Measurements from ENCODE around the gene COL12A1. TPM values are rescaled to one million over a fixed set of nuclear protein-coding genes. Genes with fewer than 3 reads are reported as not detected.
A peak's percentile ranks its signal among the peaks of the same experiment; 100 is the strongest.

The COL12A1 gene
- total and polyA plus RNA-seq, 4 donors, result 11.8 to 214 (median 97.0) TPM

- 59 to 60% methylated on average over 3 of the region's 3 CpGs for WGBS, 2 donors
- no peaks in the 10 kb centered on the region for H3K4me1 ChIP-seq (ENCODE audit: control insufficient read depth in 1 of 2, insufficient read depth in 2 of 2, low read length in 2 of 2)
- intact Hi-C loops (cut with DNase I), result loop anchor here (10.0 kb wide), 2 partner anchors 1244 to 1544 kb away; no protein-coding TSS in a partner anchor
Measured at GRCh38 chr6:75219263-75219662, 13.4 kb upstream of the COL12A1 start.

GRCh38 chr6:75217193-75217592 is 11.3 kb upstream of the COL12A1 start:
- WGBS, 2 donors, result 5 to 6% methylated on average over 4 of the region's 4 CpGs
- no peaks in the 10 kb centered on the region for H3K36me3 ChIP-seq (ENCODE audit: control insufficient read depth in 1 of 2, insufficient read depth in 2 of 2, low read length in 1 of 2)
- DNase-seq (no peak), ATAC-seq (ENCODE audit: low FRiP score) (peak; percentile 57)
- intact Hi-C loops (cut with DNase I), result loop anchor here (10.0 kb wide), 2 partner anchors 1242 to 1542 kb away; no protein-coding TSS in a partner anchor
- no peaks in the 10 kb centered on the region for H3K9me3 ChIP-seq (ENCODE audit: control insufficient read depth, low read length)
- no peak overlapping the region for H3K27ac ChIP-seq (ENCODE audit: low read depth in 1 of 2, low read length in 2 of 2)
- H3K4me1 ChIP-seq (ENCODE audit: control insufficient read depth in 1 of 2, insufficient read depth in 2 of 2, low read length in 2 of 2), result no peaks in the 10 kb centered on the region
- H3K4me3 ChIP-seq (ENCODE audit: low read length in 2 of 2), result no peak overlapping the region
- no peaks in the 10 kb centered on the region for H3K27me3 ChIP-seq (ENCODE audit: control insufficient read depth in 1 of 2, insufficient read depth in 2 of 2, low read length in 1 of 2)

More at GRCh38 chr6:75219263-75219662, 13.4 kb upstream of the COL12A1 start:
- Histone ChIP-seq H3K4me3 (ENCODE audit: low read length in 2 of 2) (no peak overlapping the region), H3K27ac (ENCODE audit: low read depth in 1 of 2, low read length in 2 of 2) (no peak overlapping the region), H3K27me3 (ENCODE audit: control insufficient read depth in 1 of 2, insufficient read depth in 2 of 2, low read length in 1 of 2) (no peaks in the 10 kb centered on the region), H3K36me3 (ENCODE audit: control insufficient read depth in 1 of 2, insufficient read depth in 2 of 2, low read length in 1 of 2) (no peaks in the 10 kb centered on the region), H3K9me3 (ENCODE audit: control insufficient read depth, low read length) (no peaks in the 10 kb centered on the region)
- ATAC-seq (ENCODE audit: low FRiP score), result no peak
- no peak for DNase-seq

- H3K4me3 ChIP-seq (ENCODE audit: low read length in 2 of 2), result no peak overlapping the region
- H3K4me1 ChIP-seq (ENCODE audit: control insufficient read depth in 1 of 2, insufficient read depth in 2 of 2, low read length in 2 of 2), result no peaks in the 10 kb centered on the region
- 77 to 86% methylated on average over 4 of the region's 4 CpGs for WGBS, 2 donors
- ATAC-seq (ENCODE audit: low FRiP score) (no peak), DNase-seq (no peak)
- H3K36me3 ChIP-seq (ENCODE audit: control insufficient read depth in 1 of 2, insufficient read depth in 2 of 2, low read length in 1 of 2), result no peaks in the 10 kb centered on the region
- H3K27ac ChIP-seq (ENCODE audit: low read depth in 1 of 2, low read length in 2 of 2), result no peak overlapping the region
- H3K27me3 ChIP-seq (ENCODE audit: control insufficient read depth in 1 of 2, insufficient read depth in 2 of 2, low read length in 1 of 2), result no peaks in the 10 kb centered on the region
- intact Hi-C loops (cut with DNase I), result loop anchor here (10.0 kb wide), 2 partner anchors 1240 to 1540 kb away; no protein-coding TSS in a partner anchor
- H3K9me3 ChIP-seq (ENCODE audit: control insufficient read depth, low read length), result no peaks in the 10 kb centered on the region
Measured at GRCh38 chr6:75215291-75215690, 9.4 kb upstream of the COL12A1 start.

GRCh38 chr6:75213732-75214131 is 7.9 kb upstream of the COL12A1 start:
- no peaks in the 10 kb centered on the region for H3K4me1 ChIP-seq (ENCODE audit: control insufficient read depth in 1 of 2, insufficient read depth in 2 of 2, low read length in 2 of 2)
- H3K4me3 ChIP-seq (ENCODE audit: low read length in 2 of 2), result no peak overlapping the region
- H3K27me3 ChIP-seq (ENCODE audit: control insufficient read depth in 1 of 2, insufficient read depth in 2 of 2, low read length in 1 of 2), result no peaks in the 10 kb centered on the region
- H3K27ac ChIP-seq (ENCODE audit: low read depth in 1 of 2, low read length in 2 of 2), result no peak overlapping the region
- no peaks in the 10 kb centered on the region for H3K9me3 ChIP-seq (ENCODE audit: control insufficient read depth, low read length)
- DNase-seq (no peak), ATAC-seq (ENCODE audit: low FRiP score) (no peak)
- WGBS, 2 donors, result 91 to 96% methylated on average over 2 of the region's 2 CpGs
- no peaks in the 10 kb centered on the region for H3K36me3 ChIP-seq (ENCODE audit: control insufficient read depth in 1 of 2, insufficient read depth in 2 of 2, low read length in 1 of 2)
- intact Hi-C loops (cut with DNase I), result loop anchor here (5.0 to 10.0 kb wide), 4 partner anchors 801 to 1539 kb away; no protein-coding TSS in a partner anchor

- H3K36me3 ChIP-seq (ENCODE audit: control insufficient read depth in 1 of 2, insufficient read depth in 2 of 2, low read length in 1 of 2), result no peaks in the 10 kb centered on the region
- no peaks in the 10 kb centered on the region for H3K27me3 ChIP-seq (ENCODE audit: control insufficient read depth in 1 of 2, insufficient read depth in 2 of 2, low read length in 1 of 2)
- no peaks in the 10 kb centered on the region for H3K9me3 ChIP-seq (ENCODE audit: control insufficient read depth, low read length)
- intact Hi-C loops (cut with DNase I), result loop anchor here (5.0 to 10.0 kb wide), 4 partner anchors 801 to 1538 kb away; no protein-coding TSS in a partner anchor
- no peak overlapping the region for H3K27ac ChIP-seq (ENCODE audit: low read depth in 1 of 2, low read length in 2 of 2)
- WGBS, 2 donors, result 18 to 25% methylated on average over 1 of the region's 1 CpG
- DNase-seq (no peak), ATAC-seq (ENCODE audit: low FRiP score) (no peak)
- no peak overlapping the region for H3K4me3 ChIP-seq (ENCODE audit: low read length in 2 of 2)
- no peaks in the 10 kb centered on the region for H3K4me1 ChIP-seq (ENCODE audit: control insufficient read depth in 1 of 2, insufficient read depth in 2 of 2, low read length in 2 of 2)
Measured at GRCh38 chr6:75213112-75213511, 7.3 kb upstream of the COL12A1 start.

GRCh38 chr6:75211920-75212590 is 6.2 kb upstream of the COL12A1 start:
- intact Hi-C loops (cut with DNase I), result loop anchor here (2.0 to 10.0 kb wide), 6 partner anchors 800 to 1537 kb away; no protein-coding TSS in a partner anchor
- H3K9me3 ChIP-seq (ENCODE audit: control insufficient read depth, low read length), result no peaks in the 10 kb centered on the region
- no peaks in the 10 kb centered on the region for H3K27me3 ChIP-seq (ENCODE audit: control insufficient read depth in 1 of 2, insufficient read depth in 2 of 2, low read length in 1 of 2)
- no peak for ATAC-seq (ENCODE audit: low FRiP score)
- WGBS, 2 donors, result 19 to 24% methylated on average over 3 of the region's 3 CpGs
- H3K4me3 ChIP-seq (ENCODE audit: low read length in 2 of 2), result no peak overlapping the region
- H3K27ac ChIP-seq (ENCODE audit: low read depth in 1 of 2, low read length in 2 of 2), result no peak overlapping the region
- DNase-seq, result no peak
- H3K36me3 ChIP-seq (ENCODE audit: control insufficient read depth in 1 of 2, insufficient read depth in 2 of 2, low read length in 1 of 2), result no peaks in the 10 kb centered on the region
- no peaks in the 10 kb centered on the region for H3K4me1 ChIP-seq (ENCODE audit: control insufficient read depth in 1 of 2, insufficient read depth in 2 of 2, low read length in 2 of 2)

GRCh38 chr6:75210885-75211739 is 5.3 kb upstream of the COL12A1 start:
- DNase-seq, result no peak
- Histone ChIP-seq H3K9me3 (ENCODE audit: control insufficient read depth, low read length) (no peaks in the 10 kb centered on the region), H3K4me3 (ENCODE audit: low read length in 2 of 2) (no peak overlapping the region), H3K27ac (ENCODE audit: low read depth in 1 of 2, low read length in 2 of 2) (no peak overlapping the region), H3K27me3 (ENCODE audit: control insufficient read depth in 1 of 2, insufficient read depth in 2 of 2, low read length in 1 of 2) (no peaks in the 10 kb centered on the region), H3K36me3 (ENCODE audit: control insufficient read depth in 1 of 2, insufficient read depth in 2 of 2, low read length in 1 of 2) (no peaks in the 10 kb centered on the region), H3K4me1 (ENCODE audit: control insufficient read depth in 1 of 2, insufficient read depth in 2 of 2, low read length in 2 of 2) (no peaks in the 10 kb centered on the region)
- intact Hi-C loops (cut with DNase I), result loop anchor here (2.0 to 10.0 kb wide), 6 partner anchors 799 to 1536 kb away; no protein-coding TSS in a partner anchor
- WGBS, 2 donors, result 16 to 17% methylated on average over 10 of the region's 10 CpGs
- no peak for ATAC-seq (ENCODE audit: low FRiP score)

- Histone ChIP-seq H3K4me3 (ENCODE audit: low read length in 2 of 2) (no peak overlapping the region), H3K9me3 (ENCODE audit: control insufficient read depth, low read length) (no peaks in the 10 kb centered on the region), H3K36me3 (ENCODE audit: control insufficient read depth in 1 of 2, insufficient read depth in 2 of 2, low read length in 1 of 2) (no peaks in the 10 kb centered on the region), H3K4me1 (ENCODE audit: control insufficient read depth in 1 of 2, insufficient read depth in 2 of 2, low read length in 2 of 2) (no peaks in the 10 kb centered on the region), H3K27ac (ENCODE audit: low read depth in 1 of 2, low read length in 2 of 2) (no peak overlapping the region), H3K27me3 (ENCODE audit: control insufficient read depth in 1 of 2, insufficient read depth in 2 of 2, low read length in 1 of 2) (no peaks in the 10 kb centered on the region)
- intact Hi-C loops (cut with DNase I), result loop anchor here (2.0 to 10.0 kb wide), 10 partner anchors 272 to 1472 kb away; no protein-coding TSS in a partner anchor
- no peak for ATAC-seq (ENCODE audit: low FRiP score)
- no peak for DNase-seq
- 31% methylated on average over 7 of the region's 7 CpGs for WGBS, 2 donors
Measured at GRCh38 chr6:75209184-75209723, 3.4 kb upstream of the COL12A1 start.

Data from aorta (tissue), 5 donors.